IMR-90 (cell line): ENCODE measurements around the gene PARVG. TPM values are rescaled to one million over a fixed set of nuclear protein-coding genes. Genes with fewer than 3 reads are reported as not detected.

Experiments used
- ATAC-seq: fragments of 200-7000 bp; cut with Tn5 transposase; 2 replicates; pipeline ENCODE4 v1.9.1; 2020; ENCODE audit warnings: low read depth, mild to moderate bottlenecking, moderate library complexity
- BruUV-seq: library from RNA; stranded (reverse); fragments of 400-500 nt; replicated peaks from 2 replicates; lab custom pipeline; 2021; lab: Mats Ljungman, UMichigan
- CTCF ChIA-PET: fragments of 300-600 bp; formaldehyde crosslinking; extraction: SDS; loops from one replicate; lab custom pipeline; 2021; ENCODE audit warnings: antibody characterized with exemption; lab: Yijun Ruan, JAX
- POLR2A ChIA-PET: fragments of 300-600 bp; sonication (Branson Sonifier 250); formaldehyde crosslinking; loops from one replicate; lab custom pipeline; 2022; ENCODE audit warnings: antibody characterized with exemption; ENCODE audit not compliant: unreplicated experiment; lab: Charles Lee
- DNase-seq: peaks from one replicate; pipeline ENCODE4 v3.0.0; 2013
- H2AFZ ChIP-seq: replicated peaks from 2 replicates; pipeline ENCODE3; 2013; ENCODE audit warnings: low read length, mild to moderate bottlenecking; ENCODE audit not compliant: poor library complexity
- H2AK5ac ChIP-seq: 2 replicates; pipeline ENCODE4 v1.6.1; 2013; ENCODE audit warnings: low read depth, low read length, inconsistent platforms
- H2AK9ac ChIP-seq: replicated peaks from 2 replicates; pipeline ENCODE3; 2013; ENCODE audit warnings: mild to moderate bottlenecking, low read depth, low read length, moderate library complexity; ENCODE audit not compliant: poor library complexity
- H2BK120ac ChIP-seq: 2 replicates; pipeline ENCODE4 v1.6.1; 2013; ENCODE audit warnings: low read depth, low read length, inconsistent platforms
- H2BK15ac ChIP-seq: 3 replicates; pipeline ENCODE4 v1.6.1; 2013; ENCODE audit warnings: low read depth, low read length, inconsistent platforms
- H2BK20ac ChIP-seq: 2 replicates; pipeline ENCODE4 v1.6.1; 2013; ENCODE audit warnings: low read depth, mild to moderate bottlenecking, inconsistent platforms, low read length, moderate library complexity
- H2BK5ac ChIP-seq: 2 replicates; pipeline ENCODE4 v1.6.1; 2013; ENCODE audit warnings: mild to moderate bottlenecking, low read depth, low read length, inconsistent platforms; ENCODE audit not compliant: poor library complexity, severe bottlenecking
- H3K14ac ChIP-seq: replicated peaks from 2 replicates; pipeline ENCODE4 v1.6.1; 2013; ENCODE audit warnings: low read depth, low read length, inconsistent platforms
- H3K18ac ChIP-seq: 2 replicates; pipeline ENCODE4 v1.6.1; 2013; ENCODE audit warnings: low read depth, low read length, control low read depth
- H3K23ac ChIP-seq: 2 replicates; pipeline ENCODE4 v1.6.1; 2013; ENCODE audit warnings: low read depth, low read length, inconsistent platforms
- H3K27ac ChIP-seq: 2 replicates; pipeline ENCODE4 v1.5.1; 2013; ENCODE audit warnings: mild to moderate bottlenecking, control low read depth, low read length; ENCODE audit not compliant: insufficient read depth
- H3K27me3 ChIP-seq: 2 replicates; pipeline ENCODE4 v1.6.1; 2013; ENCODE audit warnings: low read length; ENCODE audit not compliant: control insufficient read depth, insufficient read depth
- H3K36me3 ChIP-seq: 2 replicates; pipeline ENCODE4 v1.6.1; 2013; ENCODE audit warnings: low read length, mixed read lengths; ENCODE audit not compliant: control insufficient read depth, insufficient read depth
- H3K4ac ChIP-seq: 2 replicates; pipeline ENCODE4 v1.6.1; 2013; ENCODE audit warnings: low read depth, low read length, inconsistent platforms
- H3K4me1 ChIP-seq: 2 replicates; pipeline ENCODE4 v1.6.1; 2013; ENCODE audit warnings: low read length, mixed read lengths; ENCODE audit not compliant: control insufficient read depth, insufficient read depth
- H3K4me2 ChIP-seq: 2 replicates; pipeline ENCODE4 v1.6.1; 2013; ENCODE audit warnings: low read depth, mild to moderate bottlenecking, control low read depth, low read length, moderate library complexity
- H3K4me3 ChIP-seq: 2 replicates; pipeline ENCODE4 v1.5.1; 2013; ENCODE audit warnings: low read depth, mild to moderate bottlenecking, control low read depth, low read length, moderate library complexity; ENCODE audit not compliant: insufficient read depth
- H3K56ac ChIP-seq: 2 replicates; pipeline ENCODE4 v1.6.1; 2013; ENCODE audit warnings: low read length, inconsistent platforms; ENCODE audit not compliant: insufficient read depth; ENCODE audit errors: extremely low read depth
- H3K79me1 ChIP-seq, 2 experiments: 2 replicates each; pipeline ENCODE4 v1.6.1; 2013; ENCODE audit warnings: low read length in 2 of 2, inconsistent platforms in 1 of 2, low read depth in 1 of 2
- H3K9ac ChIP-seq: 2 replicates; pipeline ENCODE4 v1.6.1; 2013; ENCODE audit warnings: low read depth, low read length, control low read depth
- H3K9me1 ChIP-seq: 2 replicates; pipeline ENCODE4 v1.6.1; 2013; ENCODE audit warnings: low read length, inconsistent platforms; ENCODE audit not compliant: insufficient read depth
- H3K9me3 ChIP-seq: 2 replicates; pipeline ENCODE4 v1.6.1; 2013; ENCODE audit warnings: low read length; ENCODE audit not compliant: control insufficient read depth, insufficient read depth
- H4K20me1 ChIP-seq: 2 replicates; pipeline ENCODE4 v1.6.1; 2013; ENCODE audit warnings: low read length, inconsistent platforms; ENCODE audit not compliant: insufficient read depth
- H4K5ac ChIP-seq: 2 replicates; pipeline ENCODE4 v1.6.1; 2013; ENCODE audit warnings: mild to moderate bottlenecking, low read depth, low read length, control low read depth
- H4K8ac ChIP-seq, 2 experiments: 2 replicates each; pipeline ENCODE4 v1.6.1; 2013; ENCODE audit warnings: low read depth in 2 of 2, low read length in 2 of 2, control low read depth in 1 of 2, inconsistent platforms in 1 of 2
- H4K91ac ChIP-seq: 2 replicates; pipeline ENCODE4 v1.6.1; 2013; ENCODE audit warnings: low read depth, low read length, inconsistent platforms; ENCODE audit not compliant: insufficient read depth
- CHD1 ChIP-seq: IDR thresholded peaks from 2 replicates; pipeline ENCODE4 v1.6.1; 2012; ENCODE audit warnings: low read depth, low read length, improper control_type of control experiment
- FOS ChIP-seq: fragments of 150-350 bp; IDR thresholded peaks from 2 replicates; pipeline ENCODE4 v1.6.1; 2016; ENCODE audit warnings: low read depth, low read length
- MAFK ChIP-seq: IDR thresholded peaks from 2 replicates; pipeline ENCODE4 v1.6.1; 2012; ENCODE audit warnings: low read depth, low read length, improper control_type of control experiment
- WGBS, 2 experiments: methylation state at CpG; one replicate each; pipeline versions ENCODE4 v1.1.5 to v1.1.7; 2013; ENCODE audit warnings: missing lambda C conversion rate in 2 of 2; ENCODE audit not compliant: insufficient read length in 1 of 2; ENCODE audit errors: extremely low coverage in 2 of 2; 5-methylcytosine and 5-hydroxymethylcytosine counted together
- dilution Hi-C: fragments of 300-500 bp; cut with HindIII; formaldehyde crosslinking; loops from one replicate; pipeline ENCODE4 v1.14.3; 2018; ENCODE audit warnings: low sequenced_read_pairs; ENCODE audit not compliant: unreplicated experiment
- in situ Hi-C: fragments of 300-500 bp; cut with MboI; formaldehyde crosslinking; loops from 3 replicates; pipeline ENCODE4 v1.14.3; 2019; ENCODE audit warnings: low sequenced_read_pairs, inconsistent platforms, mixed read lengths
- intact Hi-C: fragments of 100-400 bp; cut with micrococcal nuclease; formaldehyde crosslinking; loops from 2 replicates; pipeline ENCODE4 v1.10.0; 2022
- polyA plus RNA-seq, 3 experiments: library from polyadenylated mRNA; depleted of rRNA; stranded (reverse); fragments of >200 nt; gene quantifications; 2 replicates each; pipeline ENCODE4 v1.2.3, GENCODE V29; 2012; ENCODE audit warnings: low replicate concordance in 1 of 3
- total RNA-seq: library from RNA; depleted of rRNA; stranded (reverse); fragments of >200 nt; gene quantifications from 2 replicates; pipeline ENCODE4 v1.2.3, GENCODE V29; 2012

The PARVG gene
- total and polyA plus RNA-seq, 2 of the 4 experiments (the other 2 are of a cell fraction), result not detected

DNA sequence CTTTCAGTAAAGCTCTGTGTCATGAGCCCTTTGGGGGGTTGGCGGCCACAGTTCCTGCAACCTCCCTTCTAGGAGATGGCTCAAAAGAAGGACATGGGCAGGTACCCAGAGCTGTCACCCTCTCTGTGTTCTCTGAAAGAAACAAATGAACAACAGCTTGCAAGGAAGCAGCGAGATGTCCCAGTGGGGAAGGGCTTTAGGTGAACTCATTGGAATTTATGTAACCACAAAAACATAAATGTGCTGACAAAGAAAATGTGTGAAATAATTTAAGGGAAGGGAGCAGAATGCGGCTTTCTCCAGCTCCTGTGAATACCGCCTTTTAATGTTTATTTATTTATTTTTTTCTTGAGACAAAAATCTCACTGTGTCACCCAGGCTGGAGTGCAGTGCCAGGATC is 3.3 kb downstream of the PARVG start:
- DNase-seq, result no peak
- H2AFZ ChIP-seq, result no peak overlapping the region
- H3K36me3 ChIP-seq, result no peaks in the 10 kb centered on the region
- BruUV-seq, result no TSS peak
- no peak overlapping the region for H2BK5ac ChIP-seq
- H4K20me1 ChIP-seq, result no peaks in the 10 kb centered on the region; the same call in 1 of the 2 replicates
- H3K4ac ChIP-seq, result no peak overlapping the region
- in situ Hi-C loops (no loop called here), intact Hi-C loops (no loop called here), dilution Hi-C loops (no loop called here)
- no peak overlapping the region for H2BK120ac ChIP-seq
- H3K9ac ChIP-seq, result no peak overlapping the region
- ChIA-PET CTCF (no interaction called here), POLR2A (no interaction called here)
- H4K5ac ChIP-seq, result no peak overlapping the region
- H2BK20ac ChIP-seq, result no peak overlapping the region
- no peak overlapping the region for H2BK15ac ChIP-seq
- H3K9me1 ChIP-seq, result no peaks in the 10 kb centered on the region
- H3K4me1 ChIP-seq, result no peaks in the 10 kb centered on the region
- H3K9me3 ChIP-seq, result no peaks in the 10 kb centered on the region
- no peak overlapping the region for H3K56ac ChIP-seq
- no peak overlapping the region for H3K23ac ChIP-seq
- peaks cover 44% of the 10 kb centered on the region for H3K27me3 ChIP-seq
- no peak overlapping the region for H3K4me2 ChIP-seq
- 100% methylated on average over 1 of the region's 4 CpGs; no CpG with 5 or more reads in 1 of the 2 experiments for WGBS, 2 experiments
- H2AK5ac ChIP-seq, result no peak overlapping the region
- no peak overlapping the region for H4K91ac ChIP-seq
- no peak overlapping the region for H3K4me3 ChIP-seq
- ATAC-seq, result no peak
- H2AK9ac ChIP-seq, result no peak overlapping the region
- TF ChIP-seq FOS (no peak), CHD1 (no peak), MAFK (peak; percentile 42; the same call in 1 of the 2 replicates)
- H3K14ac ChIP-seq, result no peak overlapping the region
- no peak overlapping the region for H3K27ac ChIP-seq
- H4K8ac ChIP-seq, result no peak overlapping the region
- H3K79me1 ChIP-seq, result no peaks in the 10 kb centered on the region
- no peak overlapping the region for H3K18ac ChIP-seq
